ENCODE data around the gene PTPRG. TPM values are rescaled to one million over a fixed set of nuclear protein-coding genes. Genes with fewer than 3 reads are reported as not detected.

The PTPRG gene
- total RNA-seq, 1 donor from 2014 or later = 77.2 TPM

GRCh38 chr3:62343755-62344154 is 782.4 kb downstream of the PTPRG start:
- no peaks in the 10 kb centered on the region for H3K36me3 Mint-ChIP-seq
- H3K9me3 Mint-ChIP-seq = no peaks in the 10 kb centered on the region
- TF ChIP-seq CTCF (conservative IDR thresholded peaks at IDR 0.05) = no peak
- no peak overlapping the region for H3K4me3 Mint-ChIP-seq
- peaks cover 23% of the 10 kb centered on the region for H3K27me3 Mint-ChIP-seq
- no peak overlapping the region for H3K27ac Mint-ChIP-seq
- no peaks in the 10 kb centered on the region for H3K4me1 Mint-ChIP-seq (ENCODE audit: unreplicated experiment)
- DNase-seq (ENCODE audit: extremely low spot score, unreplicated experiment) = no peak

Data from type B pancreatic cell (in vitro differentiated cells).